Osteocyte (in vitro differentiated cells): ENCODE measurements around the gene CELF4. TPM values are rescaled to one million over a fixed set of nuclear protein-coding genes. Genes with fewer than 3 reads are reported as not detected.

Experiments
- DNase-seq: peaks from one replicate; pipeline ENCODE4 v3.0.0; 2021; ENCODE audit warnings: mixed read lengths; ENCODE audit not compliant: unreplicated experiment; ENCODE audit errors: extremely low spot score
- H3K27ac Mint-ChIP-seq: one replicate; pipeline ENCODE4 v1.8.0; 2021; ENCODE audit warnings: mild to moderate bottlenecking, mixed read lengths; ENCODE audit not compliant: unreplicated experiment
- H3K27me3 Mint-ChIP-seq: one replicate; pipeline ENCODE4 v1.8.0; 2021; ENCODE audit warnings: mixed read lengths; ENCODE audit not compliant: unreplicated experiment
- H3K36me3 Mint-ChIP-seq: one replicate; pipeline ENCODE4 v1.8.0; 2021; ENCODE audit warnings: mixed read lengths; ENCODE audit not compliant: unreplicated experiment
- H3K4me1 Mint-ChIP-seq: one replicate; pipeline ENCODE4 v1.8.0; 2021; ENCODE audit warnings: mixed read lengths; ENCODE audit not compliant: unreplicated experiment
- H3K4me3 Mint-ChIP-seq: one replicate; pipeline ENCODE4 v1.8.0; 2021; ENCODE audit warnings: mild to moderate bottlenecking, moderate library complexity, mixed read lengths; ENCODE audit not compliant: unreplicated experiment
- H3K9me3 Mint-ChIP-seq: one replicate; pipeline ENCODE4 v1.8.0; 2021; ENCODE audit warnings: mixed read lengths; ENCODE audit not compliant: unreplicated experiment
- total RNA-seq: library from RNA; stranded (reverse); gene quantifications from 2 replicates; pipeline ENCODE4 v1.2.1, GENCODE V29; 2021
- TF ChIP-seq, protein P1 (sequence below): fragments of 200-600 bp; sonication (generic); IDR thresholded peaks from 2 replicates; pipeline ENCODE4 v1.5.0; 2021; ENCODE audit warnings: antibody characterized with exemption, mild to moderate bottlenecking, moderate library complexity

The CELF4 gene
- total RNA-seq, 1 donor from 2014 or later: not detected

DNA sequence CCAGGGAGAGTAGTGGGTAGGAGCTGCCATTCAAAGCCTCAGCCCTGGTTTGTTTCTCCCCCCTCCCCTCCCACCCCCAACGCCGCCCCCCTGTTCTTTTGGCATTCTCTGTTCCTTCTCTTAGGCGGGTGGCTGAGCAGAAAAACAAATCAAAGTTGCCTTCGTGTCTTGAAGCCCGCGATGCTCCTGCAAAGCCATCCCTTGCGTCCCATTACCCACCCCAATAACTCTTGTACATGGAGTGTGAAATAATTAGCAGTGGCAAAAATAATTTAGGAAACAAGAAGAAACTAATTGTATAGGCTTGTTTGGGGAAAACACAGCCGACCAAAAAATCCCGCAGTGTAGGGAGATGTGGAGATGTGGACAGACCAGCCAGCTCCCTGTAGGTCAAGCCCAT lies 59.6 kb downstream of the CELF4 start:
- DNase-seq: no peak
- Mint-ChIP-seq H3K4me1 (no peaks in the 10 kb centered on the region), H3K9me3 (peaks cover 19% of the 10 kb centered on the region), H3K36me3 (no peaks in the 10 kb centered on the region), H3K27me3 (no peaks in the 10 kb centered on the region), H3K4me3 (no peak overlapping the region), H3K27ac (no peak overlapping the region)
- TF ChIP-seq, protein P1, sequence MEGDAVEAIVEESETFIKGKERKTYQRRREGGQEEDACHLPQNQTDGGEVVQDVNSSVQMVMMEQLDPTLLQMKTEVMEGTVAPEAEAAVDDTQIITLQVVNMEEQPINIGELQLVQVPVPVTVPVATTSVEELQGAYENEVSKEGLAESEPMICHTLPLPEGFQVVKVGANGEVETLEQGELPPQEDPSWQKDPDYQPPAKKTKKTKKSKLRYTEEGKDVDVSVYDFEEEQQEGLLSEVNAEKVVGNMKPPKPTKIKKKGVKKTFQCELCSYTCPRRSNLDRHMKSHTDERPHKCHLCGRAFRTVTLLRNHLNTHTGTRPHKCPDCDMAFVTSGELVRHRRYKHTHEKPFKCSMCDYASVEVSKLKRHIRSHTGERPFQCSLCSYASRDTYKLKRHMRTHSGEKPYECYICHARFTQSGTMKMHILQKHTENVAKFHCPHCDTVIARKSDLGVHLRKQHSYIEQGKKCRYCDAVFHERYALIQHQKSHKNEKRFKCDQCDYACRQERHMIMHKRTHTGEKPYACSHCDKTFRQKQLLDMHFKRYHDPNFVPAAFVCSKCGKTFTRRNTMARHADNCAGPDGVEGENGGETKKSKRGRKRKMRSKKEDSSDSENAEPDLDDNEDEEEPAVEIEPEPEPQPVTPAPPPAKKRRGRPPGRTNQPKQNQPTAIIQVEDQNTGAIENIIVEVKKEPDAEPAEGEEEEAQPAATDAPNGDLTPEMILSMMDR: no peak

DNA sequence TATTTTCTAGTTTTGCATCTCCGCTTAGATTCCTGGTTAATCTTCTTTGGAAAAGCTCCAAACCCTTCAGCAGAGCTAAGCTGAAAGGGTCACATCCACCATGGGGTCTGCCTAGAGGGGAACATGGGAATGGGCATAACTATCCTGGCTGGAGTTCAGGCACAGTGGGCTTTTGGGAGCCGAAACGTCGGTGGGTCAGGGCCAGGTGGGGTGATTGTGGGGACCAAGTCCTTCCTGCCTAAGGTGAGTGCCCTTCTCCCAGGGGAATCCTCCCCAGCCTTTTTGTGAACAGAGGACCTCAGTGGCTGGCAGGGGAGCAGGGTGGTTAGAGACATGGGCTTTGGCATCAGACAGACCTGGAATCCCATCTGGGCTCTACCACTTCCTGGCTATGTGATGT lies 60.3 kb downstream of the CELF4 start:
- H3K4me1 Mint-ChIP-seq: no peaks in the 10 kb centered on the region
- no peaks in the 10 kb centered on the region for H3K36me3 Mint-ChIP-seq

DNA sequence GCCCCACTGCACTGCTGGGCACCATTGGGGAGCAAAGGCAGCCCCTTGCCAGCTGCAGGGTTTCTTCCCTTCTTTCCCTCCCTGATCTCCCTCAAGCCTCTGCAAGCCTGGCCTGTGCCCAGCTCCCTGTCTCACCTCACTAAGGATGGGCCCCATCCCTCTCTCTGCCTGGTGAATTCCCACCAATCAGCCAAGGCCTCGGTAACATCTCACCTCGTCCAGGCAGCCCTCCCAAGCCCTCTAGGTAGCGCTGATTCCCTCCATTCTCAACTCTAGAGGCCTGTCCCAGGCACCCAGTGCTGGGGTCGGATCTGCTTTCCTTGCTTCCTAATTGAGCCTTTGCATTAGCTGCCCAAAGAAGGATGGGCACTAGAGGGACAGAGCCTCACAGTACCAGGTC lies 63.0 kb downstream of the CELF4 start:
- no peak for DNase-seq
- no peaks in the 10 kb centered on the region for H3K27me3 Mint-ChIP-seq
- no peak overlapping the region for H3K27ac Mint-ChIP-seq
- no peak overlapping the region for H3K4me3 Mint-ChIP-seq
- H3K36me3 Mint-ChIP-seq: no peaks in the 10 kb centered on the region
- no peaks in the 10 kb centered on the region for H3K4me1 Mint-ChIP-seq
- TF ChIP-seq, protein P1: no peak
- H3K9me3 Mint-ChIP-seq: no peaks in the 10 kb centered on the region

More for the DNA sequence above, 60.3 kb downstream of the CELF4 start:
- Mint-ChIP-seq H3K27me3 (no peaks in the 10 kb centered on the region), H3K27ac (no peak overlapping the region), H3K4me3 (no peak overlapping the region), H3K9me3 (peaks cover 14% of the 10 kb centered on the region)
- TF ChIP-seq, protein P1: no peak
- no peak for DNase-seq

DNA sequence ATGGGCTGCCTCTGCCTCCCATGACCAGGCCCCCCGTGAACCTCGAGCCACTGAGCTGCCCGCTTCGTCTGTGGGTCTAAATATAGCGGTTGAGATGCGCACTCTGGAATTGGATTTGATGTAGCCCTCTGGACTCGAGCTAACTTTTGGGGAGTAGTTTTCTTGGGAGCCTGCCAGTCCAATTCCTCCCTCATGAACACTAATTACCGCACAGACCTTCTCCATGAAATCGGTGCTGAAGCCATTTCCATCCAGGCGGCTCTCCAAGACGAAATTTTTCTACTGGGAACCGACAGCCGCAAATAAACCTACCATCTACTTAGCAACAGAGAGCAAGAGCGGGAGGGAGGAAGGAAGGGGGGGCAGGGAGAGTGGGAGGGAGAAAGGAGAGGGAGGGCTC lies 63.6 kb downstream of the CELF4 start:
- TF ChIP-seq, protein P1: no peak
- Mint-ChIP-seq H3K27ac (no peak overlapping the region), H3K9me3 (no peaks in the 10 kb centered on the region), H3K36me3 (no peaks in the 10 kb centered on the region), H3K4me3 (no peak overlapping the region), H3K27me3 (no peaks in the 10 kb centered on the region), H3K4me1 (no peaks in the 10 kb centered on the region)
- no peak for DNase-seq

DNA sequence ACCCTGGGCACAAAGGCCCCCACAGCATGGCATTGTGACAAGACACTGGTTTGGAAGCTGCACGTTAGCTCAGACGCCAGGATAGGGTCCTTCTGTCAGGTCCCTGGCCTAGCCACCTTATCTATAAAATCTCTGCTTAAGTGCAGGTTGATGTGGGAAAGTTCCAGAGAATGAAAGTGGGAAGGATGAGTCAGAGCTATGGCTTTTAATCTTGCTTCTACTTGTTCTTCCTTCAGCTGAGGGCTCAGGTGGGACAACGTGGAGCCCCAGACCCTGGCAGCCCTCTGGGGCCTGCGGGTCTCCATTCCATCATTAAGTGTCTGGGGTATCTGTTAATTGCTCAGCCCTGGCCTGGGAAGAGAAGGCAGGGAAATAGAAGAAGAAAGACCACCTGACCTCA lies 64.5 kb downstream of the CELF4 start:
- no peaks in the 10 kb centered on the region for H3K4me1 Mint-ChIP-seq
- no peak for DNase-seq
- H3K27ac Mint-ChIP-seq: no peak overlapping the region
- TF ChIP-seq, protein P1: no peak
- H3K27me3 Mint-ChIP-seq: no peaks in the 10 kb centered on the region
- H3K4me3 Mint-ChIP-seq: no peak overlapping the region
- no peaks in the 10 kb centered on the region for H3K9me3 Mint-ChIP-seq
- no peaks in the 10 kb centered on the region for H3K36me3 Mint-ChIP-seq
